ENCODE results near the gene HNRNPH2. TPM values are rescaled to one million over a fixed set of nuclear protein-coding genes. Genes with fewer than 3 reads are reported as not detected.
A peak's percentile ranks its signal among the peaks of the same experiment; 100 is the strongest.

The HNRNPH2 gene
- total and polyA plus RNA-seq, 9 of the 15 experiments (the other 6 are each of a cell fraction or from before 2014, with no cell fraction given): 40.0 to 130 (median 60.3) TPM

- TF ChIP-seq, protein P1, sequence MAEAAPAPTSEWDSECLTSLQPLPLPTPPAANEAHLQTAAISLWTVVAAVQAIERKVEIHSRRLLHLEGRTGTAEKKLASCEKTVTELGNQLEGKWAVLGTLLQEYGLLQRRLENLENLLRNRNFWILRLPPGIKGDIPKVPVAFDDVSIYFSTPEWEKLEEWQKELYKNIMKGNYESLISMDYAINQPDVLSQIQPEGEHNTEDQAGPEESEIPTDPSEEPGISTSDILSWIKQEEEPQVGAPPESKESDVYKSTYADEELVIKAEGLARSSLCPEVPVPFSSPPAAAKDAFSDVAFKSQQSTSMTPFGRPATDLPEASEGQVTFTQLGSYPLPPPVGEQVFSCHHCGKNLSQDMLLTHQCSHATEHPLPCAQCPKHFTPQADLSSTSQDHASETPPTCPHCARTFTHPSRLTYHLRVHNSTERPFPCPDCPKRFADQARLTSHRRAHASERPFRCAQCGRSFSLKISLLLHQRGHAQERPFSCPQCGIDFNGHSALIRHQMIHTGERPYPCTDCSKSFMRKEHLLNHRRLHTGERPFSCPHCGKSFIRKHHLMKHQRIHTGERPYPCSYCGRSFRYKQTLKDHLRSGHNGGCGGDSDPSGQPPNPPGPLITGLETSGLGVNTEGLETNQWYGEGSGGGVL (CRISPR knock-in tag; IDR thresholded peaks at IDR 0.05): no peak
- TF ChIP-seq, protein P2, sequence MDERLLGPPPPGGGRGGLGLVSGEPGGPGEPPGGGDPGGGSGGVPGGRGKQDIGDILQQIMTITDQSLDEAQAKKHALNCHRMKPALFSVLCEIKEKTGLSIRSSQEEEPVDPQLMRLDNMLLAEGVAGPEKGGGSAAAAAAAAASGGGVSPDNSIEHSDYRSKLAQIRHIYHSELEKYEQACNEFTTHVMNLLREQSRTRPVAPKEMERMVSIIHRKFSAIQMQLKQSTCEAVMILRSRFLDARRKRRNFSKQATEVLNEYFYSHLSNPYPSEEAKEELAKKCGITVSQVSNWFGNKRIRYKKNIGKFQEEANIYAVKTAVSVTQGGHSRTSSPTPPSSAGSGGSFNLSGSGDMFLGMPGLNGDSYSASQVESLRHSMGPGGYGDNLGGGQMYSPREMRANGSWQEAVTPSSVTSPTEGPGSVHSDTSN (CRISPR knock-in tag; IDR thresholded peaks at IDR 0.05; ENCODE audit: low read depth): no peak
- TF ChIP-seq, protein P2 (tag; conservative IDR thresholded peaks at IDR 0.05; ENCODE audit: low read depth): peak; percentile 74
- TF ChIP-seq, protein P3, sequence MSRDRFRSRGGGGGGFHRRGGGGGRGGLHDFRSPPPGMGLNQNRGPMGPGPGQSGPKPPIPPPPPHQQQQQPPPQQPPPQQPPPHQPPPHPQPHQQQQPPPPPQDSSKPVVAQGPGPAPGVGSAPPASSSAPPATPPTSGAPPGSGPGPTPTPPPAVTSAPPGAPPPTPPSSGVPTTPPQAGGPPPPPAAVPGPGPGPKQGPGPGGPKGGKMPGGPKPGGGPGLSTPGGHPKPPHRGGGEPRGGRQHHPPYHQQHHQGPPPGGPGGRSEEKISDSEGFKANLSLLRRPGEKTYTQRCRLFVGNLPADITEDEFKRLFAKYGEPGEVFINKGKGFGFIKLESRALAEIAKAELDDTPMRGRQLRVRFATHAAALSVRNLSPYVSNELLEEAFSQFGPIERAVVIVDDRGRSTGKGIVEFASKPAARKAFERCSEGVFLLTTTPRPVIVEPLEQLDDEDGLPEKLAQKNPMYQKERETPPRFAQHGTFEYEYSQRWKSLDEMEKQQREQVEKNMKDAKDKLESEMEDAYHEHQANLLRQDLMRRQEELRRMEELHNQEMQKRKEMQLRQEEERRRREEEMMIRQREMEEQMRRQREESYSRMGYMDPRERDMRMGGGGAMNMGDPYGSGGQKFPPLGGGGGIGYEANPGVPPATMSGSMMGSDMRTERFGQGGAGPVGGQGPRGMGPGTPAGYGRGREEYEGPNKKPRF (IDR thresholded peaks at IDR 0.05; ENCODE audit: low read depth, low read length): no peak
- TF ChIP-seq ZNF3 (CRISPR knock-in tag; IDR thresholded peaks at IDR 0.05): no peak
- TF ChIP-seq GABPA (tag; conservative IDR thresholded peaks at IDR 0.05; ENCODE audit: low read depth): peak; percentile 66
- no peak for TF ChIP-seq ZNF696 (CRISPR knock-in tag; conservative IDR thresholded peaks at IDR 0.05)
- no peak for TF ChIP-seq ZC3H4 (CRISPR knock-in tag; IDR thresholded peaks at IDR 0.05; ENCODE audit: borderline replicate concordance)
- no peak for TF ChIP-seq SMARCE1 (IDR thresholded peaks at IDR 0.05)
- TF ChIP-seq SNIP1 (IDR thresholded peaks at IDR 0.05; ENCODE audit: low read depth): no peak
- TF ChIP-seq HNRNPK (IDR thresholded peaks at IDR 0.05; ENCODE audit: low read depth, low read length, poor library complexity, severe bottlenecking): no peak
- peak; percentile 90 for TF ChIP-seq FOS (IDR thresholded peaks at IDR 0.05; ENCODE audit: extremely low read depth, insufficient read length)
- no peak for TF ChIP-seq ZNF354B (CRISPR knock-in tag; IDR thresholded peaks at IDR 0.05)
- TF ChIP-seq ZNF586 (CRISPR knock-in tag; conservative IDR thresholded peaks at IDR 0.05): no peak
- no peak for TF ChIP-seq ZNF140 (CRISPR knock-in tag; IDR thresholded peaks at IDR 0.05)
- no peak for TF ChIP-seq ZBED1 (IDR thresholded peaks at IDR 0.05)
- 0 out of 2 replicates have a peak, but pooled peaks have one; percentile 8 for TF ChIP-seq FOSL1 (tag; conservative IDR thresholded peaks at IDR 0.05)
- TF ChIP-seq, protein P4, sequence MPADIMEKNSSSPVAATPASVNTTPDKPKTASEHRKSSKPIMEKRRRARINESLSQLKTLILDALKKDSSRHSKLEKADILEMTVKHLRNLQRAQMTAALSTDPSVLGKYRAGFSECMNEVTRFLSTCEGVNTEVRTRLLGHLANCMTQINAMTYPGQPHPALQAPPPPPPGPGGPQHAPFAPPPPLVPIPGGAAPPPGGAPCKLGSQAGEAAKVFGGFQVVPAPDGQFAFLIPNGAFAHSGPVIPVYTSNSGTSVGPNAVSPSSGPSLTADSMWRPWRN (IDR thresholded peaks at IDR 0.05; ENCODE audit: low read depth): no peak
- TF ChIP-seq BRCA1 (IDR thresholded peaks at IDR 0.05): no peak
- no peak for TF ChIP-seq BRCA1 (CRISPR knock-in tag; IDR thresholded peaks at IDR 0.05)
Observed at GRCh38 chrX:101407748-101408531, at the start of gene HNRNPH2, which contains the start of gene GLA (continued).

Data from K562 (cell line).